GM12878 (cell line): ENCODE measurements around the gene WDR26. TPM values are rescaled to one million over a fixed set of nuclear protein-coding genes. Genes with fewer than 3 reads are reported as not detected.

Experiments
- ATAC-seq: fragments of 200-7000 bp; cut with Tn5 transposase; 3 replicates; pipeline ENCODE4 v1.9.1; 2020; ENCODE audit warnings: mild to moderate bottlenecking, moderate library complexity
- BruUV-seq: library from RNA; stranded (reverse); fragments of 400-500 nt; replicated peaks from 2 replicates; lab custom pipeline; 2021; lab: Mats Ljungman, UMichigan
- CTCF ChIA-PET: fragments of 300-600 bp; sonication (Branson Sonifier 250); formaldehyde crosslinking; extraction: SDS; loops from one replicate; lab custom pipeline; 2021; ENCODE audit warnings: inconsistent platforms; lab: Yijun Ruan, JAX
- POLR2A ChIA-PET: fragments of 350-600 bp; formaldehyde crosslinking; extraction: SDS; loops from one replicate; lab custom pipeline; 2021; ENCODE audit warnings: inconsistent platforms; lab: Charles Lee
- RAD21 ChIA-PET: fragments of 300-600 bp; sonication (Branson Sonifier 250); formaldehyde crosslinking; loops from one replicate; lab custom pipeline; 2023; ENCODE audit warnings: antibody characterized with exemption; ENCODE audit not compliant: unreplicated experiment; lab: Charles Lee
- SMC1A ChIA-PET: fragments of 300-600 bp; sonication (Branson Sonifier 250); formaldehyde crosslinking; loops from one replicate; lab custom pipeline; 2023; ENCODE audit not compliant: unreplicated experiment, uncharacterized antibody; lab: Charles Lee
- DNase-seq: peaks from one replicate; pipeline ENCODE4 v3.0.0-alpha.2; 2011; ENCODE audit warnings: low read depth, low spot score
- FAIRE-seq: peaks from 3 replicates; lab custom pipeline; 2011; peaks lifted over from hg19 to GRCh38; lab: Jason Lieb, UNC
- H2AFZ ChIP-seq: 2 replicates; pipeline ENCODE4 v1.6.0; 2011; ENCODE audit warnings: low read depth, low read length, control low read depth; ENCODE audit not compliant: control insufficient read depth
- H3K27ac ChIP-seq: 2 replicates; pipeline ENCODE4 v1.5.1; 2011; ENCODE audit warnings: control low read depth; ENCODE audit not compliant: control insufficient read depth, insufficient read depth
- H3K27me3 ChIP-seq, 2 experiments: replicated peaks in 1 of 2; 2 replicates each; pipeline versions ENCODE4 v1.6.0 to v1.6.1; 2011; ENCODE audit warnings: low read length in 1 of 2; ENCODE audit not compliant: control insufficient read depth in 2 of 2, insufficient read depth in 2 of 2
- H3K36me3 ChIP-seq, 2 experiments: 2 replicates each; pipeline ENCODE4 v1.5.1; 2011; ENCODE audit warnings: low read length in 1 of 2; ENCODE audit not compliant: control insufficient read depth in 2 of 2, insufficient read depth in 2 of 2
- H3K4me1 ChIP-seq: 2 replicates; pipeline ENCODE4 v1.6.1; 2011; ENCODE audit warnings: mild to moderate bottlenecking, low read length, moderate library complexity, mixed read lengths; ENCODE audit not compliant: control insufficient read depth, insufficient read depth
- H3K4me2 ChIP-seq: 2 replicates; pipeline ENCODE4 v1.6.0; 2011; ENCODE audit warnings: control low read depth; ENCODE audit not compliant: control insufficient read depth, insufficient read depth
- H3K4me3 ChIP-seq: fragments of 200-600 bp; sonication (generic); 2 replicates; pipeline ENCODE4 v1.5.1; 2016
- H3K79me2 ChIP-seq: 2 replicates; pipeline ENCODE4 v1.6.0; 2011; ENCODE audit warnings: low read length; ENCODE audit not compliant: control insufficient read depth, insufficient read depth
- H3K9ac ChIP-seq: 2 replicates; pipeline ENCODE4 v1.8.0; 2011; ENCODE audit warnings: low read length, control low read depth, mixed read lengths; ENCODE audit not compliant: control insufficient read depth, insufficient read depth
- H3K9me3 ChIP-seq: replicated peaks from 3 replicates; pipeline ENCODE4 v1.5.1; 2011; ENCODE audit warnings: mild to moderate bottlenecking, low read length; ENCODE audit not compliant: control insufficient read depth, insufficient read depth
- H4K20me1 ChIP-seq: 2 replicates; pipeline ENCODE4 v1.6.0; 2011; ENCODE audit not compliant: control insufficient read depth, insufficient read depth
- ASH2L ChIP-seq: fragments of 300-600, 200-600 bp; sonication (generic); IDR thresholded peaks from 2 replicates; pipeline ENCODE4 v1.6.1; 2017; ENCODE audit warnings: low read depth, mild to moderate bottlenecking, borderline replicate concordance
- BCLAF1 ChIP-seq: fragments of 450-650 bp; IDR thresholded peaks from 2 replicates; pipeline ENCODE4 v1.6.1; 2017; ENCODE audit warnings: antibody characterized with exemption, mild to moderate bottlenecking, moderate library complexity
- CBFB ChIP-seq: IDR thresholded peaks from 2 replicates; pipeline ENCODE4 v1.6.1; 2016; ENCODE audit warnings: antibody characterized with exemption, low read depth
- EED ChIP-seq: sonication (generic); IDR thresholded peaks from 2 replicates; pipeline ENCODE4 v1.6.1; 2016; ENCODE audit warnings: antibody characterized with exemption, low read depth
- ETV6 ChIP-seq, 2 experiments: fragments of 450-650 bp in 1 of 2; IDR thresholded peaks in 1 of 2; conservative IDR thresholded peaks in 1 of 2; 2 replicates each; pipeline ENCODE4 v1.6.1; 2014; ENCODE audit warnings: antibody characterized with exemption in 1 of 2, borderline replicate concordance in 1 of 2, low read depth in 1 of 2, mild to moderate bottlenecking in 1 of 2, moderate library complexity in 1 of 2
- SKIL ChIP-seq: fragments of 450-650 bp; IDR thresholded peaks from 2 replicates; pipeline ENCODE4 v1.6.1; 2017; ENCODE audit warnings: mild to moderate bottlenecking, low read depth, inconsistent platforms; ENCODE audit not compliant: poor library complexity, severe bottlenecking
- SRF ChIP-seq, 2 experiments: IDR thresholded peaks; 2 replicates each; pipeline ENCODE4 v1.6.1; 2011; ENCODE audit warnings: low read depth in 2 of 2, low read length in 2 of 2, mild to moderate bottlenecking in 1 of 2, moderate library complexity in 1 of 2
- TARDBP ChIP-seq: IDR thresholded peaks from 2 replicates; pipeline ENCODE4 v1.6.1; 2016; ENCODE audit warnings: borderline replicate concordance
- YBX1 ChIP-seq: fragments of 450-650 bp; IDR thresholded peaks from 2 replicates; pipeline ENCODE4 v1.6.1; 2016; ENCODE audit warnings: antibody characterized with exemption
- WGBS: methylation state at CpG from one replicate; pipeline ENCODE4 v1.1.6; 2016; ENCODE audit warnings: low lambda C conversion rate; ENCODE audit not compliant: insufficient replicate concordance, insufficient coverage; ENCODE audit errors: missing lambda C conversion rate; 5-methylcytosine and 5-hydroxymethylcytosine counted together
- in situ Hi-C: fragments of 300-500 bp; cut with MboI; formaldehyde crosslinking; loops from 9 replicates; pipeline ENCODE4 v1.14.3; 2018; ENCODE audit warnings: mixed read lengths
- intact Hi-C: fragments of 100-400 bp; cut with micrococcal nuclease; formaldehyde crosslinking; loops from one replicate; pipeline ENCODE4 v1.14.2; 2022; ENCODE audit not compliant: unreplicated experiment
- polyA plus RNA-seq, 11 experiments: library from polyadenylated mRNA; depleted of rRNA in 4 of 11; unstranded in 6 of 11; stranded (reverse) in 5 of 11; fragments of >200 nt; fragmentation: Nextera tagmentation in 4 of 11; fragmentation: Illumina TruSeq in 1 of 11; extraction: Ambion mirVana in 4 of 11; extraction: Trizol in 1 of 11; gene quantifications; 1 replicate in 1 of 11; 2 replicates in 10 of 11; pipeline versions ENCODE4 v1.2.1 to v1.2.3, GENCODE V29; 2011 to 2016; ENCODE audit warnings: inconsistent platforms in 2 of 11, missing spikeins in 2 of 11, low read depth in 1 of 11
- total RNA-seq, 4 experiments: library from RNA; depleted of rRNA in 3 of 4; stranded (reverse); fragments of >200 nt in 3 of 4; fragmentation: Illumina TruSeq in 1 of 4; extraction: Trizol in 1 of 4; gene quantifications; 2 replicates each; pipeline versions ENCODE4 v1.2.1 to v1.2.3, GENCODE V29; 2013 to 2021

The WDR26 gene
- total and polyA plus RNA-seq, 10 of the 15 experiments (the other 5 are each of a cell fraction or from before 2014, with no cell fraction given) = 6.6 to 47.0 (median 24.4) TPM

GRCh38 chr1:224447251-224447650, 12.7 kb upstream of the WDR26 start:
- in situ Hi-C loops = no loop called here

GRCh38 chr1:224438989-224439388, 4.4 kb upstream of the WDR26 start:
- Histone ChIP-seq H3K4me3 (no peak overlapping the region), H4K20me1 (no peaks in the 10 kb centered on the region), H3K27ac (no peak overlapping the region), H3K9me3 (no peaks in the 10 kb centered on the region), H3K27me3 (no peaks in the 10 kb centered on the region), H3K79me2 (peaks cover 28% of the 10 kb centered on the region), H3K4me2 (no peak overlapping the region), H3K4me1 (peaks cover 5% of the 10 kb centered on the region), H2AFZ (no peak overlapping the region), H3K9ac (no peak overlapping the region), H3K36me3 (no peaks in the 10 kb centered on the region; a peak in 1 of 4 replicates)
- WGBS = 90% methylated on average over 7 of the region's 7 CpGs
- ChIA-PET CTCF (interaction anchor here (0.6 to 2.1 kb wide), 2 partner anchors 18 to 219 kb away, joined by 6 to 9 read pairs; no protein-coding TSS in a partner anchor), SMC1A (interaction anchor here (4.7 kb wide), 1 partner anchor 18 kb away, joined by 20 read pairs; no protein-coding TSS in a partner anchor), POLR2A (no interaction called here), RAD21 (interaction anchor here (1.0 kb wide), 1 partner anchor 18 kb away, joined by 3 read pairs; no protein-coding TSS in a partner anchor)
- ATAC-seq (no peak), DNase-seq (no peak), FAIRE-seq (no peak)
- in situ Hi-C loops = no loop called here
- BruUV-seq = no TSS peak
- intact Hi-C loops = no loop called here
- TF ChIP-seq EED = no peak
- TF ChIP-seq ASH2L = no peak
- no peak for TF ChIP-seq TARDBP
- no peak for TF ChIP-seq SKIL
- no peak for TF ChIP-seq YBX1
- no peak for TF ChIP-seq SRF (IDR thresholded peaks at IDR 0.05; ENCODE audit: low read depth in 2 of 2, low read length in 2 of 2)
- no peak for TF ChIP-seq ETV6 (conservative IDR thresholded peaks at IDR 0.05 in 1 of 2, IDR thresholded peaks at IDR 0.05 in 1 of 2; ENCODE audit: borderline replicate concordance in 1 of 2, low read depth in 1 of 2)
- no peak for TF ChIP-seq BCLAF1

More at GRCh38 chr1:224447251-224447650, 12.7 kb upstream of the WDR26 start:
- DNase-seq = no peak
- FAIRE-seq = no peak
- SMC1A ChIA-PET = interaction anchor here (2.0 kb wide), 1 partner anchor 10 kb away, joined by 14 read pairs; no protein-coding TSS in a partner anchor
- no peak for ATAC-seq
- 92% methylated on average over 2 of the region's 2 CpGs for WGBS
- Histone ChIP-seq H3K4me2 (no peak overlapping the region), H3K27ac (no peak overlapping the region), H3K9ac (no peak overlapping the region), H3K9me3 (no peaks in the 10 kb centered on the region), H3K4me1 (no peaks in the 10 kb centered on the region), H3K27me3 (no peaks in the 10 kb centered on the region), H3K4me3 (no peak overlapping the region), H4K20me1 (no peaks in the 10 kb centered on the region), H3K36me3 (no peaks in the 10 kb centered on the region; a peak in 1 of 4 replicates), H2AFZ (no peak overlapping the region), H3K79me2 (no peaks in the 10 kb centered on the region)
- POLR2A ChIA-PET = interaction anchor here (1.2 kb wide), 1 partner anchor 16 kb away, joined by 3 read pairs; no protein-coding TSS in a partner anchor
- intact Hi-C loops = no loop called here
- no TSS peak for BruUV-seq
- RAD21 ChIA-PET = no interaction called here
- no peak for TF ChIP-seq CBFB
- CTCF ChIA-PET = interaction anchor here (0.6 to 3.8 kb wide), 2 partner anchors 10 to 331 kb away, joined by 3 to 19 read pairs; no protein-coding TSS in a partner anchor
